Panc1 (cell line): ENCODE data around the gene MMP15.

Experiments used
- POLR2AphosphoS5 ChIP-seq: IDR thresholded peaks from 2 replicates; pipeline ENCODE4 v1.6.1; 2012; ENCODE audit warnings: mild to moderate bottlenecking, low read depth, low read length, moderate library complexity
- SIN3A ChIP-seq: IDR thresholded peaks from 2 replicates; pipeline ENCODE4 v1.6.1; 2012; ENCODE audit warnings: low read depth, mild to moderate bottlenecking, low read length, moderate library complexity, borderline replicate concordance; ENCODE audit not compliant: insufficient read depth

GRCh38 chr16:58086381-58087208 lies 61.0 kb downstream of the MMP15 start:
- TF ChIP-seq POLR2AphosphoS5: no peak
- no peak for TF ChIP-seq SIN3A
